AG04449 (cell line): ENCODE results near the gene ESRRA.

ENCODE experiments used
- CTCF ChIA-PET: fragments of 350-600 bp; formaldehyde crosslinking; extraction: SDS; loops from one replicate; lab custom pipeline; 2021; ENCODE audit warnings: antibody characterized with exemption; lab: Yijun Ruan, JAX
- POLR2A ChIA-PET: fragments of 400-600, 350-600 bp; formaldehyde crosslinking; extraction: SDS; loops from one replicate; lab custom pipeline; 2020; ENCODE audit warnings: antibody characterized with exemption, inconsistent platforms; lab: Yijun Ruan, JAX
- DNase-seq: peaks from one replicate; pipeline ENCODE4 v3.0.0-alpha.2; 2010; ENCODE audit warnings: low read depth, low spot score
- H3K4me3 ChIP-seq: 2 replicates; pipeline ENCODE4 v1.5.1; 2011; ENCODE audit warnings: low read depth, mild to moderate bottlenecking, control low read depth, low read length
- TF ChIP-seq, protein P1 (sequence below): IDR thresholded peaks from one replicate; pipeline ENCODE4 v1.5.1; 2011; ENCODE audit warnings: mild to moderate bottlenecking, moderate library complexity, low read length, control low read depth, inconsistent platforms; ENCODE audit not compliant: insufficient read depth; ENCODE audit errors: missing control alignments

The ESRRA gene

DNA sequence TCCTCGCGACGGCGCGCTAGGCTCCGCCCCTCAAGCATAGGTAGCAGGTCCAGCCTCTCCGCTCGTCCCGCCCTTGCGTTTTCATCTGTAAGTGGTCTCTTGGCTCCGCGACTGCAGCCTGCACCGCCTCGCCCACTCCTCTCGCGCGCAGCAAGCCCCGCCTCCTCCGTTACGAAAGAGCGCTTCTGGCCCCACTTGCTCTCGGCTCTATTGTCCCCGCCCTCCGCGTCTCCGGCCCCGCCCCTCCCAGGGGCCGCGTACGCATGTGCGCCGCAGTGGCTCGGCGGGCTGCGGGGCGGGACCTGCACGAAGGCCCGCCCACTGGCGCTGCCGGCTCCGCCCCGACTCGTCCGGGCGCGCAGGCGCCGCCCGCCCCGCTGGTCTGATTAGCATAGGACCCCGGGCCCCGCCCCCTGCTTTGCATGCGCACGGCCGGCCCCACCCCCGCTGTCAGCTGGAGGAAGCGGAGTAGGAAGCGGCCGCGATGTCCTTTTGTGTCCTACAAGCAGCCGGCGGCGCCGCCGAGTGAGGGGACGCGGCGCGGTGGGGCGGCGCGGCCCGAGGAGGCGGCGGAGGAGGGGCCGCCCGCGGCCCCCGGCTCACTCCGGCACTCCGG, at the start of gene ESRRA:
ESRRA (plus strand) TSS at position 450 of the 616 bp plus-strand sequence. CDS start 1,656 bp downstream, outside the sequence.
- peak within 1 kb of the TSS; percentile 73 for H3K4me3 ChIP-seq
- DNase-seq, result peak; percentile 56
- TF ChIP-seq, protein P1, sequence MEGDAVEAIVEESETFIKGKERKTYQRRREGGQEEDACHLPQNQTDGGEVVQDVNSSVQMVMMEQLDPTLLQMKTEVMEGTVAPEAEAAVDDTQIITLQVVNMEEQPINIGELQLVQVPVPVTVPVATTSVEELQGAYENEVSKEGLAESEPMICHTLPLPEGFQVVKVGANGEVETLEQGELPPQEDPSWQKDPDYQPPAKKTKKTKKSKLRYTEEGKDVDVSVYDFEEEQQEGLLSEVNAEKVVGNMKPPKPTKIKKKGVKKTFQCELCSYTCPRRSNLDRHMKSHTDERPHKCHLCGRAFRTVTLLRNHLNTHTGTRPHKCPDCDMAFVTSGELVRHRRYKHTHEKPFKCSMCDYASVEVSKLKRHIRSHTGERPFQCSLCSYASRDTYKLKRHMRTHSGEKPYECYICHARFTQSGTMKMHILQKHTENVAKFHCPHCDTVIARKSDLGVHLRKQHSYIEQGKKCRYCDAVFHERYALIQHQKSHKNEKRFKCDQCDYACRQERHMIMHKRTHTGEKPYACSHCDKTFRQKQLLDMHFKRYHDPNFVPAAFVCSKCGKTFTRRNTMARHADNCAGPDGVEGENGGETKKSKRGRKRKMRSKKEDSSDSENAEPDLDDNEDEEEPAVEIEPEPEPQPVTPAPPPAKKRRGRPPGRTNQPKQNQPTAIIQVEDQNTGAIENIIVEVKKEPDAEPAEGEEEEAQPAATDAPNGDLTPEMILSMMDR, result no peak
- ChIA-PET POLR2A (interaction anchor here (0.6 to 2.3 kb wide), 7 partner anchors 12 to 120 kb away, joined by 3 to 12 read pairs (median 4); partner anchors contain the start of genes PRDX5, STIP1 and TRMT112), CTCF (interaction anchor here (0.6 to 8.2 kb wide), 29 partner anchors 10 to 467 kb away, joined by 3 to 305 read pairs (median 9); partner anchors contain the start of genes BAD, FERMT3, FKBP2 and GPR137)

DNA sequence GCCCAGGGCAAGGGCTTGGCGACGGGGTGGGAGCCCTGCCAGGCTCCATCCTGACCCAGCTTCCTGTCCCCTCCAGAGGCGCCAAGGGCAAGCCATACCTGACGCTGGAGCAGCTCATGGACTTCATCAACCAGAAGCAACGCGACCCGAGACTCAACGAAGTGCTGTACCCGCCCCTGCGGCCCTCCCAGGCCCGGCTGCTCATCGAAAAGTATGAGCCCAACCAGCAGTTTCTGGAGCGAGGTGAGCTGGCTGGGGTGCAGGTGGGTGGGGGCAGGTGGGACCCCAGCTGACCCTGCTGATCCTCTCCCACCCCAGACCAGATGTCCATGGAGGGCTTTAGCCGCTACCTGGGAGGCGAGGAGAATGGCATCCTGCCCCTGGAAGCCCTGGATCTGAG, 49.0 kb upstream of the ESRRA start:
- no peak for DNase-seq
- TF ChIP-seq, protein P1, result no peak
- ChIA-PET POLR2A (no interaction called here), CTCF (interaction anchor here (1.0 to 2.2 kb wide), 4 partner anchors 9 to 48 kb away, joined by 3 to 8 read pairs (median 5); partner anchors contain the start of gene PPP1R14B)
- no peak overlapping the region for H3K4me3 ChIP-seq

DNA sequence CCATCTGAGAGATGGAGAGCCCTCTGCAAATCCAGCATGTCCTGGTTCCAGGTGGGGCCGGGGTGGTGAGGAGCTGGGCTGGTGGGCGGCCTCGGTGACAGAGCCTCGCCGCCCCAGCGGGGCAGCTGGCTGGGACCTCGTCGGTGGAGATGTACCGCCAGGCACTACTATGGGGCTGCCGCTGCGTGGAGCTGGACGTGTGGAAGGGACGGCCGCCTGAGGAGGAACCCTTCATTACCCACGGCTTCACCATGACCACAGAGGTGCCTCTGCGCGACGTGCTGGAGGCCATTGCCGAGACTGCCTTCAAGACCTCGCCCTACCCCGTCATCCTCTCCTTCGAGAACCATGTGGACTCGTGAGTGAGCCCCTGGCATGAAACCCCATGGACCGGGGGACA, 47.0 kb upstream of the ESRRA start:
- no peak overlapping the region for H3K4me3 ChIP-seq
- no peak for DNase-seq
- TF ChIP-seq, protein P1, result no peak
- POLR2A ChIA-PET, result interaction anchor here (1.0 to 2.6 kb wide), 2 partner anchors 10 to 13 kb away, joined by 5 to 12 read pairs; no protein-coding TSS in a partner anchor
- CTCF ChIA-PET, result interaction anchor here (0.8 to 15.2 kb wide), 4 partner anchors 10 to 54 kb away, joined by 3 to 224 read pairs (median 9); partner anchors contain the start of genes PLCB3 and PPP1R14B

DNA sequence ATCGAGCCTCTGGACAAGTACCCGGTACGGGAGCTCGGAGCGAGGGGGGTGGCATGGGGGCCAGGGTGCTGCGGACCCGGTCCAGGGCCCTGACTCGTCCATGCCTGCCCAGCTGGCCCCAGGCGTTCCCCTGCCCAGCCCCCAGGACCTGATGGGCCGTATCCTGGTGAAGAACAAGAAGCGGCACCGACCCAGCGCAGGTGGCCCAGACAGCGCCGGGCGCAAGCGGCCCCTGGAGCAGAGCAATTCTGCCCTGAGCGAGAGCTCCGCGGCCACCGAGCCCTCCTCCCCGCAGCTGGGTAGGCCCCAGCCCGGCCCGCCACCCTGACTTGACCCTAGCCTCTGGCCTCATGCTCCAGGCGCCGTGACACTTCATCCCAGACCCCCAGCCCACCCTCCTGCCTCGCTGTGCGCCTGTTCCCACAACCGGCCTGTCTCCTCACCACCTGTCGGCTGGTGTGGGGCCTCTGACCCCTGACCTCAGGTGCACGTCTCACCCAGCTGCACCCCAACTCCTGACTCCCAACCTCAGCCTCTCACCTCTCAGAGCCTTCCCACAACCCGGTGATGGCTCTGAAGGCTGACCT, 46.3 kb upstream of the ESRRA start:
- TF ChIP-seq, protein P1, result no peak
- CTCF ChIA-PET, result interaction anchor here (0.8 to 15.2 kb wide), 4 partner anchors 9 to 55 kb away, joined by 3 to 224 read pairs (median 9); partner anchors contain the start of genes PLCB3 and PPP1R14B
- POLR2A ChIA-PET, result interaction anchor here (1.0 to 2.6 kb wide), 2 partner anchors 9 to 12 kb away, joined by 5 to 12 read pairs; no protein-coding TSS in a partner anchor
- DNase-seq, result no peak
- no peak overlapping the region for H3K4me3 ChIP-seq

DNA sequence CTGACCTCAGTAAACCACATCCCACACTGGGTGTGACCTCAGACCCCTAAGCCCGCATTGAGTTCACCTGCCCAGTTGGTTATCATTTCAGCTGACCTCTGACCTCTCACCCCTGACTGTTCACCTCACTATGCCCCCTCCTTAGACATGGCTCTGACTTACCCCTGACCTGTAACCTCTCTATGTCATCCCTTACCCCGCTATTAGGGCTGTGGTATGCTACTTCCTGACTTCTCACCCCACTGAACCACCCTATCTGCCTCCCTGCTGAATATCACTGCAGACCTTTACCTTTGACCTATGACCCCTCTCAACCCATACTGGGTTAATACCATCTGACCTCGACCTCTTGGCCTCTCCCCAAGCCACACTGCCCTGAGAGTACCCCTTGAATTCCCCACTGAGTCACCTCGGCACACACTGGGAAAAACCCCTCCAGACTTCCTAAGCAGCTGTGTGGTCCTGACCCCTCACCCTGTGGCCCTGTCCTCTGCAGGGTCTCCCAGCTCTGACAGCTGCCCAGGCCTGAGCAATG, 45.7 kb upstream of the ESRRA start:
- POLR2A ChIA-PET, result interaction anchor here (2.6 kb wide), 1 partner anchor 8 kb away, joined by 12 read pairs; no protein-coding TSS in a partner anchor
- H3K4me3 ChIP-seq, result no peak overlapping the region
- TF ChIP-seq, protein P1, result no peak
- DNase-seq, result no peak
- CTCF ChIA-PET, result interaction anchor here (2.3 to 15.2 kb wide), 2 partner anchors 11 to 43 kb away, joined by 12 to 224 read pairs; partner anchors contain the start of genes PLCB3 and PPP1R14B
